SK-N-SH (cell line): ENCODE data around the gene R3HCC1L. TPM values are rescaled to one million over a fixed set of nuclear protein-coding genes. Genes with fewer than 3 reads are reported as not detected.

Experiments
- CTCF ChIA-PET: fragments of 300-600, 350-600 bp; formaldehyde crosslinking; extraction: SDS; loops from one replicate; lab custom pipeline; 2021; lab: Yijun Ruan, JAX
- POLR2A ChIA-PET: fragments of 350-600 bp; sonication (Branson Sonifier 250); formaldehyde crosslinking; extraction: SDS; loops from one replicate; lab custom pipeline; 2020; ENCODE audit warnings: antibody characterized with exemption, inconsistent platforms; lab: Yijun Ruan, JAX
- DNase-seq: peaks from one replicate; pipeline ENCODE4 v3.0.0; 2012
- H2AFZ ChIP-seq: fragments of 200-600 bp; sonication (generic); 2 replicates; pipeline ENCODE4 v1.8.1; 2016; ENCODE audit warnings: antibody characterized with exemption, mild to moderate bottlenecking, low read depth
- H3F3A ChIP-seq: fragments of 200-600 bp; sonication (generic); replicated peaks from 2 replicates; pipeline ENCODE3; 2016; ENCODE audit warnings: antibody characterized with exemption, mild to moderate bottlenecking; ENCODE audit not compliant: insufficient read depth
- H3K27ac ChIP-seq, 2 experiments: fragments of 200-500 bp in 1 of 2; fragments of 200-600 bp in 1 of 2; sonication (Bioruptor generic) in 1 of 2; sonication (generic), shearing (Covaris generic) in 1 of 2; 2 replicates each; pipeline versions ENCODE4 v1.5.1 to v1.6.1; 2014 to 2016; ENCODE audit warnings: low read depth in 2 of 2, inconsistent platforms in 1 of 2, low read length in 1 of 2, mild to moderate bottlenecking in 1 of 2, mixed read lengths in 1 of 2
- H3K27me3 ChIP-seq: fragments of 200-600 bp; sonication (generic), shearing (Covaris generic); 2 replicates; pipeline ENCODE4 v1.6.1; 2016; ENCODE audit warnings: mixed run types; ENCODE audit not compliant: insufficient read depth
- H3K36me3 ChIP-seq, 2 experiments: fragments of 200-500 bp in 1 of 2; fragments of 200-600 bp in 1 of 2; sonication (Bioruptor generic) in 1 of 2; sonication (generic) in 1 of 2; replicated peaks in 1 of 2; 2 replicates each; pipeline versions ENCODE3 to v1.5.1; 2014 to 2016; ENCODE audit warnings: low read length in 1 of 2, mild to moderate bottlenecking in 1 of 2; ENCODE audit not compliant: insufficient read depth in 2 of 2, control insufficient read depth in 1 of 2
- H3K4me1 ChIP-seq, 2 experiments: fragments of 200-500 bp in 1 of 2; fragments of 200-600 bp in 1 of 2; sonication (Bioruptor generic) in 1 of 2; sonication (generic), shearing (Covaris generic) in 1 of 2; 2 replicates each; pipeline versions ENCODE4 v1.5.1 to v1.6.1; 2014 to 2016; ENCODE audit warnings: low read depth in 1 of 2, low read length in 1 of 2, mixed run types in 1 of 2; ENCODE audit not compliant: insufficient read depth in 2 of 2, control insufficient read depth in 1 of 2
- H3K4me2 ChIP-seq: fragments of 200-600 bp; sonication (generic), shearing (Covaris generic); 2 replicates; pipeline ENCODE4 v1.6.1; 2017; ENCODE audit warnings: mixed run types
- H3K4me3 ChIP-seq, 2 experiments: fragments of 200-500 bp in 1 of 2; fragments of 200-600 bp in 1 of 2; sonication (Bioruptor generic) in 1 of 2; sonication (generic), shearing (Covaris generic) in 1 of 2; 2 replicates each; pipeline versions ENCODE4 v1.5.1 to v1.8.1; 2014 to 2016; ENCODE audit warnings: low read depth in 2 of 2, inconsistent platforms in 1 of 2, low read length in 1 of 2, mild to moderate bottlenecking in 1 of 2, mixed read lengths in 1 of 2, moderate library complexity in 1 of 2
- H3K79me2 ChIP-seq: fragments of 200-600 bp; sonication (generic); 2 replicates; pipeline ENCODE4 v1.8.1; 2017; ENCODE audit warnings: mild to moderate bottlenecking; ENCODE audit not compliant: insufficient read depth
- H3K9ac ChIP-seq: fragments of 200-600 bp; sonication (generic); 2 replicates; pipeline ENCODE4 v1.6.1; 2017; ENCODE audit warnings: mixed run types
- H3K9me2 ChIP-seq: fragments of 200-600 bp; sonication (generic); 2 replicates; pipeline ENCODE4 v1.6.1; 2017; ENCODE audit warnings: mixed run types
- H3K9me3 ChIP-seq: fragments of 200-600 bp; sonication (generic); 2 replicates; pipeline ENCODE4 v1.6.1; 2017; ENCODE audit warnings: mixed run types, mild to moderate bottlenecking, moderate library complexity
- H4K20me1 ChIP-seq: fragments of 200-600 bp; sonication (generic); 2 replicates; pipeline ENCODE4 v1.6.1; 2017; ENCODE audit warnings: mild to moderate bottlenecking, mixed run types; ENCODE audit not compliant: insufficient read depth
- CHD2 ChIP-seq: fragments of 150-350 bp; IDR thresholded peaks from 2 replicates; pipeline ENCODE4 v1.6.1; 2018; ENCODE audit warnings: low read length; ENCODE audit not compliant: partially characterized antibody
- ELF1 ChIP-seq: IDR thresholded peaks from 2 replicates; pipeline ENCODE4 v1.4.0; 2012
- EP300 ChIP-seq, 2 experiments: IDR thresholded peaks; 2 replicates each; pipeline versions ENCODE4 v1.4.0 to v1.6.1; 2012; ENCODE audit warnings: borderline replicate concordance in 1 of 2, low read depth in 1 of 2, low read length in 1 of 2
- FOSL2 ChIP-seq: IDR thresholded peaks from 2 replicates; pipeline ENCODE4 v1.4.0; 2012; ENCODE audit warnings: low read depth, mild to moderate bottlenecking, moderate library complexity, borderline replicate concordance
- FOXJ3 ChIP-seq: sonication (generic); formaldehyde crosslinking; IDR thresholded peaks from 2 replicates; pipeline ENCODE4 v1.5.1; 2020; ENCODE audit warnings: mild to moderate bottlenecking, missing genetic modification reagents
- FOXM1 ChIP-seq: IDR thresholded peaks from 2 replicates; pipeline ENCODE4 v1.4.0; 2012; ENCODE audit warnings: low read depth, mild to moderate bottlenecking
- GABPA ChIP-seq: IDR thresholded peaks from 2 replicates; pipeline ENCODE4 v1.4.0; 2012; ENCODE audit warnings: low read depth, mild to moderate bottlenecking
- JUND ChIP-seq: IDR thresholded peaks from 2 replicates; pipeline ENCODE4 v1.4.0; 2012
- MEF2A ChIP-seq: IDR thresholded peaks from 2 replicates; pipeline ENCODE4 v1.4.0; 2012; ENCODE audit warnings: low read depth, borderline replicate concordance
- MXI1 ChIP-seq: IDR thresholded peaks from 2 replicates; pipeline ENCODE4 v1.6.1; 2012; ENCODE audit warnings: mild to moderate bottlenecking, low read depth, low read length, improper control_type of control experiment
- NFIC ChIP-seq: IDR thresholded peaks from 2 replicates; pipeline ENCODE4 v1.4.0; 2012; ENCODE audit warnings: borderline replicate concordance
- NRF1 ChIP-seq: IDR thresholded peaks from 2 replicates; pipeline ENCODE4 v1.6.1; 2012; ENCODE audit warnings: low read depth, mild to moderate bottlenecking, low read length
- POLR2AphosphoS5 ChIP-seq: IDR thresholded peaks from 2 replicates; pipeline ENCODE4 v1.6.1; 2012; ENCODE audit warnings: low read depth, low read length
- RAD21 ChIP-seq: IDR thresholded peaks from 2 replicates; pipeline ENCODE4 v1.6.1; 2012; ENCODE audit warnings: mild to moderate bottlenecking, low read length
- RXRA ChIP-seq: IDR thresholded peaks from 2 replicates; pipeline ENCODE4 v1.4.0; 2012; ENCODE audit warnings: low read depth, mild to moderate bottlenecking, borderline replicate concordance
- SMC3 ChIP-seq: IDR thresholded peaks from 2 replicates; pipeline ENCODE4 v1.6.1; 2012; ENCODE audit warnings: low read depth, low read length, improper control_type of control experiment
- TAF1 ChIP-seq: IDR thresholded peaks from 2 replicates; pipeline ENCODE4 v1.6.1; 2012; ENCODE audit warnings: low read depth, mild to moderate bottlenecking, low read length, moderate library complexity, borderline replicate concordance
- TCF12 ChIP-seq: IDR thresholded peaks from 2 replicates; pipeline ENCODE4 v1.4.0; 2012
- YY1 ChIP-seq: IDR thresholded peaks from 2 replicates; pipeline ENCODE4 v1.4.0; 2012; ENCODE audit warnings: low read depth, mild to moderate bottlenecking
- WGBS: methylation state at CpG from one replicate; pipeline ENCODE4 v1.1.6; 2017; ENCODE audit warnings: low lambda C conversion rate; 5-methylcytosine and 5-hydroxymethylcytosine counted together
- polyA plus RNA-seq, 3 experiments: library from polyadenylated mRNA; depleted of rRNA; stranded (reverse); fragments of >200 nt; gene quantifications; 2 replicates each; pipeline ENCODE4 v1.2.3, GENCODE V29; 2012
- TF ChIP-seq, protein P1 (sequence below): IDR thresholded peaks from 2 replicates; pipeline ENCODE4 v1.4.0; 2012; ENCODE audit warnings: low read depth, borderline replicate concordance
- TF ChIP-seq, protein P2 (sequence below): fragments of 150-350 bp; IDR thresholded peaks from 2 replicates; pipeline ENCODE4 v1.6.1; 2017; ENCODE audit warnings: antibody characterized with exemption, low read length, low read depth, borderline replicate concordance
- TF ChIP-seq, protein P3 (sequence below): fragments of 150-350 bp; IDR thresholded peaks from 2 replicates; pipeline ENCODE4 v1.6.1; 2016; ENCODE audit warnings: mild to moderate bottlenecking, low read depth, low read length
- TF ChIP-seq, protein P4 (sequence below): IDR thresholded peaks from 2 replicates; pipeline ENCODE4; 2012

Gene R3HCC1L
- polyA plus RNA-seq, 1 of the 3 experiments (the other 2 are of a cell fraction) = 6.0 TPM

DNA sequence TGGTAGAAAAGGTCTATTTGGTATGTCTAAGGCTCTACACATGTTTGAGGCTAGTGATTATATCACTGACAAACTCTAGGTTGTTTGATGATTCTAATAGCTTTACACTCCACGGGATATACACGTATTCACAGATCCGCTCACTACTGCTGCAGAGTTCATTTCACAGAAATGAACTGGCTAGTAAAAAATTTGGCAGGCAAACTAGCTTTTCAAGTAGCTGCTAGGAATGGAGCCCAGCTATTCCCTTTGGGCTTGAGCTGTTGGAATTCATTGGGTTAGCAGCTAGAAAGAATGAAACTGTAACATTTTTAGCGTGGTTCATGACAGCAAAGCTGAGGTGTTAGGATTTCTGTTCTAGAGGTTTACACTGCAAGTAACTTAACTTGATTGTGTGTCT is 37.6 kb downstream of the R3HCC1L start:
- CTCF ChIA-PET = interaction anchor here (0.5 to 6.2 kb wide), 11 partner anchors 10 to 506 kb away, joined by 3 to 80 read pairs (median 4); partner anchors contain the start of gene R3HCC1L
- POLR2A ChIA-PET = interaction anchor here (0.7 to 1.0 kb wide), 2 partner anchors 38 to 137 kb away, joined by 3 to 4 read pairs; partner anchors contain the start of gene R3HCC1L
- H3K4me2 ChIP-seq = no peak overlapping the region

DNA sequence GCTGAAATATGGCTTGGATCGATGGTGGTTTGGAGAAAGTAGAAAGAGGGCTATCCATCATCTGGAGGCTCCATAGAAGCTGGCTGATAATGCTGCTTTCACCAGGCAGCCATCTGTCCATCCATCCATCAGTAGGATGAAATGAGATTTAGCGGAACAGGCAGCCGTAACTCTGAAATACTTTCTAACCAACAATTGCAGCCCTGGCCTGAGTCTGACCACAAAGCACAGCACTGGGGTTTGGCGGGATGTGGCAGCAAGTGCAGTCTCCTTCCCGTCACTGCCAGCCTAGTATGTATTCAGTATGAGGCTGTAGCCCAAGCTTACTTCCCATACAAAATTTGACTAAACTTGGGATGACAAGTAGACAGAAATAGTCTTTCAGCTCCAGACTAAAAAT is 38.0 kb downstream of the R3HCC1L start:
- H3K9me3 ChIP-seq = no peaks in the 10 kb centered on the region
- H3K36me3 ChIP-seq = peaks cover 17 to 24% of the 10 kb centered on the region in 2 experiments
- peaks cover 10% of the 10 kb centered on the region for H4K20me1 ChIP-seq
- H3K9me2 ChIP-seq = no peaks in the 10 kb centered on the region
- CTCF ChIA-PET = interaction anchor here (1.2 to 6.2 kb wide), 6 partner anchors 11 to 257 kb away, joined by 3 to 80 read pairs (median 12); no protein-coding TSS in a partner anchor
- no peak overlapping the region for H3K4me2 ChIP-seq
- no peak overlapping the region for H3K4me3 ChIP-seq
- TF ChIP-seq GABPA (no peak), FOXM1 (no peak), TCF12 (no peak), NRF1 (no peak), FOXJ3 (CRISPR knock-in tag) (no peak), RAD21 (no peak), YY1 (no peak), SMC3 (no peak)
- TF ChIP-seq, protein P1, sequence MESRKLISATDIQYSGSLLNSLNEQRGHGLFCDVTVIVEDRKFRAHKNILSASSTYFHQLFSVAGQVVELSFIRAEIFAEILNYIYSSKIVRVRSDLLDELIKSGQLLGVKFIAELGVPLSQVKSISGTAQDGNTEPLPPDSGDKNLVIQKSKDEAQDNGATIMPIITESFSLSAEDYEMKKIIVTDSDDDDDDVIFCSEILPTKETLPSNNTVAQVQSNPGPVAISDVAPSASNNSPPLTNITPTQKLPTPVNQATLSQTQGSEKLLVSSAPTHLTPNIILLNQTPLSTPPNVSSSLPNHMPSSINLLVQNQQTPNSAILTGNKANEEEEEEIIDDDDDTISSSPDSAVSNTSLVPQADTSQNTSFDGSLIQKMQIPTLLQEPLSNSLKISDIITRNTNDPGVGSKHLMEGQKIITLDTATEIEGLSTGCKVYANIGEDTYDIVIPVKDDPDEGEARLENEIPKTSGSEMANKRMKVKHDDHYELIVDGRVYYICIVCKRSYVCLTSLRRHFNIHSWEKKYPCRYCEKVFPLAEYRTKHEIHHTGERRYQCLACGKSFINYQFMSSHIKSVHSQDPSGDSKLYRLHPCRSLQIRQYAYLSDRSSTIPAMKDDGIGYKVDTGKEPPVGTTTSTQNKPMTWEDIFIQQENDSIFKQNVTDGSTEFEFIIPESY = no peak
- no peaks in the 10 kb centered on the region for H3F3A ChIP-seq
- H2AFZ ChIP-seq = no peak overlapping the region
- POLR2A ChIA-PET = interaction anchor here (0.7 kb wide), 1 partner anchor 38 kb away, joined by 3 read pairs; the partner anchor contains the start of gene R3HCC1L
- H3K4me1 ChIP-seq = no peaks in the 10 kb centered on the region
- no peak overlapping the region for H3K9ac ChIP-seq
- H3K79me2 ChIP-seq = peaks cover 28% of the 10 kb centered on the region; the same call in 1 of the 2 replicates
- WGBS = 100% methylated on average over 5 of the region's 5 CpGs
- DNase-seq = no peak
- H3K27ac ChIP-seq = no peak overlapping the region
- no peaks in the 10 kb centered on the region for H3K27me3 ChIP-seq

More for the DNA sequence above, 37.6 kb downstream of the R3HCC1L start:
- Histone ChIP-seq H3K36me3 (peaks cover 21 to 27% of the 10 kb centered on the region in 2 experiments), H4K20me1 (peaks cover 10% of the 10 kb centered on the region), H3K27ac (no peak overlapping the region), H3F3A (peaks cover 2% of the 10 kb centered on the region), H3K9me2 (no peaks in the 10 kb centered on the region), H2AFZ (no peak overlapping the region), H3K9ac (no peak overlapping the region), H3K79me2 (peaks cover 24% of the 10 kb centered on the region; the same call in 1 of the 2 replicates), H3K4me1 (no peaks in the 10 kb centered on the region), H3K4me3 (no peak overlapping the region), H3K9me3 (no peaks in the 10 kb centered on the region)
- DNase-seq = no peak
- 100% methylated on average over 4 of the region's 4 CpGs for WGBS
- TF ChIP-seq GABPA (no peak), TAF1 (no peak), TCF12 (no peak), FOSL2 (no peak), MEF2A (no peak), CHD2 (no peak), SMC3 (no peak), EP300 (IDR thresholded peaks at IDR 0.05; ENCODE audit: borderline replicate concordance in 1 of 2, low read depth in 1 of 2, low read length in 1 of 2) (no peak), MXI1 (no peak), NFIC (no peak), RAD21 (no peak), POLR2AphosphoS5 (no peak), RXRA (no peak), JUND (no peak), ELF1 (no peak)
- TF ChIP-seq, protein P2, sequence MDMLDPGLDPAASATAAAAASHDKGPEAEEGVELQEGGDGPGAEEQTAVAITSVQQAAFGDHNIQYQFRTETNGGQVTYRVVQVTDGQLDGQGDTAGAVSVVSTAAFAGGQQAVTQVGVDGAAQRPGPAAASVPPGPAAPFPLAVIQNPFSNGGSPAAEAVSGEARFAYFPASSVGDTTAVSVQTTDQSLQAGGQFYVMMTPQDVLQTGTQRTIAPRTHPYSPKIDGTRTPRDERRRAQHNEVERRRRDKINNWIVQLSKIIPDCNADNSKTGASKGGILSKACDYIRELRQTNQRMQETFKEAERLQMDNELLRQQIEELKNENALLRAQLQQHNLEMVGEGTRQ = no peak
- TF ChIP-seq, protein P3, sequence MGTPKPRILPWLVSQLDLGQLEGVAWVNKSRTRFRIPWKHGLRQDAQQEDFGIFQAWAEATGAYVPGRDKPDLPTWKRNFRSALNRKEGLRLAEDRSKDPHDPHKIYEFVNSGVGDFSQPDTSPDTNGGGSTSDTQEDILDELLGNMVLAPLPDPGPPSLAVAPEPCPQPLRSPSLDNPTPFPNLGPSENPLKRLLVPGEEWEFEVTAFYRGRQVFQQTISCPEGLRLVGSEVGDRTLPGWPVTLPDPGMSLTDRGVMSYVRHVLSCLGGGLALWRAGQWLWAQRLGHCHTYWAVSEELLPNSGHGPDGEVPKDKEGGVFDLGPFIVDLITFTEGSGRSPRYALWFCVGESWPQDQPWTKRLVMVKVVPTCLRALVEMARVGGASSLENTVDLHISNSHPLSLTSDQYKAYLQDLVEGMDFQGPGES = no peak
- TF ChIP-seq, protein P4, sequence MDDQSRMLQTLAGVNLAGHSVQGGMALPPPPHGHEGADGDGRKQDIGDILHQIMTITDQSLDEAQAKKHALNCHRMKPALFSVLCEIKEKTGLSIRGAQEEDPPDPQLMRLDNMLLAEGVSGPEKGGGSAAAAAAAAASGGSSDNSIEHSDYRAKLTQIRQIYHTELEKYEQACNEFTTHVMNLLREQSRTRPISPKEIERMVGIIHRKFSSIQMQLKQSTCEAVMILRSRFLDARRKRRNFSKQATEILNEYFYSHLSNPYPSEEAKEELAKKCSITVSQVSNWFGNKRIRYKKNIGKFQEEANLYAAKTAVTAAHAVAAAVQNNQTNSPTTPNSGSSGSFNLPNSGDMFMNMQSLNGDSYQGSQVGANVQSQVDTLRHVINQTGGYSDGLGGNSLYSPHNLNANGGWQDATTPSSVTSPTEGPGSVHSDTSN = no peak
- TF ChIP-seq, all 33 proteins: peak for 0
- no peaks in the 10 kb centered on the region for H3K27me3 ChIP-seq
